Measurements from ENCODE around the gene DENND4A.
"Not testable (repeated sequence)": the region's sequence is repeated elsewhere in the genome, so short reads cannot be mapped to it uniquely, and the experiment has no call there.

DENND4A gene

DNA sequence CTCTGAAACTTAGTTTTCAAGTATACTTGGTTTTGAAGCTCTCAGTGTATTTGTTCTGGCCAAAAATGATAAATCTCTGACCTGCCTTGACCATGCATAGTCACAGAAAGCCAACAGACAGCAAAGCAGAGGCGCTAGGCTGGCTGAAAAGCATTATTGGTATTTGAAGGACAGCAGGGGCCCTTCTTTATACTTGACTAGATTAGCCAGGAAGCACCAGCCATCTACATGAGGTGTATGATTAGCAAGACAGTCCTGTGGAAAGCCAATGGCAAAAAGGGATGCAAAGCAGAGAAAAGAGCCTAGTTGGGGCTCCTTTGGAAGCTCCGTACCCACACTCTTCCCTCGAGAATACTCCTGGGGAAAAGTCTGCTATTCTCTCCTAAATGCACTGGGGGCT lies 162.5 kb downstream of the DENND4A start:
- Histone ChIP-seq H3K4me1 (ENCODE audit: control insufficient read depth in 1 of 2, insufficient read depth in 2 of 2, low read length in 2 of 2) (peaks cover 0 to 3% of the 10 kb centered on the region in 2 donors), H3K27ac (ENCODE audit: low read depth, low read length) (no peak overlapping the region), H3K27me3 (ENCODE audit: control insufficient read depth in 1 of 2, insufficient read depth in 2 of 2, low read length in 2 of 2) (no peaks in the 10 kb centered on the region), H3K9ac (ENCODE audit: low read depth in 1 of 2, low read length in 2 of 2) (no peak overlapping the region), H3K36me3 (ENCODE audit: control insufficient read depth in 1 of 2, insufficient read depth in 2 of 2, low read length in 2 of 2) (peaks cover under 1 to 5% of the 10 kb centered on the region in 2 donors), H3K4me3 (ENCODE audit: low read depth in 1 of 2, low read length in 2 of 2) (no peak overlapping the region), H3K9me3 (ENCODE audit: control insufficient read depth in 1 of 2, low read length in 2 of 2) (no peaks in the 10 kb centered on the region)

DNA sequence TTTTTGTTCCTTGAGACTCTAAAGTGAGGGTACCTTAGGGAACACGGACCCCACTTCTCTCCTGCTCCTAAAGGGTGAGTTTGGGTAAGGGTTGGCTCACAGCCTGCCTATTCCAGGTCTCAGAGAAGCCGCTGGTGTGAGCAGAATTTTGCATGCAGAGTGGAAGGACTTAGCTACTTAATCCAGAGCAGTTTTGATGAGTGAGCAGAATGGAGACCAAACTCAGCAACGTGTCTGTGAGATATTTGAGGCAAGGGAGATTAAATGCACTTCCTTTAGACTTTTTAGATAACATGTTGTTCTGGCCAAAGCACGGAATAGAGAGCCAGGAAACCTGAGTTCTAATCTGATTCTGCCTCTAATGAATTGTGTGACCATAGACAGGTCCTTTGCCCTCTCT lies 165.2 kb downstream of the DENND4A start:
- H3K4me1 ChIP-seq (ENCODE audit: control insufficient read depth in 1 of 2, insufficient read depth in 2 of 2, low read length in 2 of 2), result peaks cover 0 to 3% of the 10 kb centered on the region in 2 donors
- H3K27ac ChIP-seq (ENCODE audit: low read depth, low read length), result no peak overlapping the region
- peaks cover 5 to 8% of the 10 kb centered on the region in 2 donors for H3K36me3 ChIP-seq (ENCODE audit: control insufficient read depth in 1 of 2, insufficient read depth in 2 of 2, low read length in 2 of 2)
- H3K9me3 ChIP-seq (ENCODE audit: control insufficient read depth in 1 of 2, low read length in 2 of 2), result no peaks in the 10 kb centered on the region
- no peaks in the 10 kb centered on the region for H3K27me3 ChIP-seq (ENCODE audit: control insufficient read depth in 1 of 2, insufficient read depth in 2 of 2, low read length in 2 of 2)
- no peak overlapping the region for H3K9ac ChIP-seq (ENCODE audit: low read depth in 1 of 2, low read length in 2 of 2)
- no peak overlapping the region for H3K4me3 ChIP-seq (ENCODE audit: low read depth in 1 of 2, low read length in 2 of 2)

DNA sequence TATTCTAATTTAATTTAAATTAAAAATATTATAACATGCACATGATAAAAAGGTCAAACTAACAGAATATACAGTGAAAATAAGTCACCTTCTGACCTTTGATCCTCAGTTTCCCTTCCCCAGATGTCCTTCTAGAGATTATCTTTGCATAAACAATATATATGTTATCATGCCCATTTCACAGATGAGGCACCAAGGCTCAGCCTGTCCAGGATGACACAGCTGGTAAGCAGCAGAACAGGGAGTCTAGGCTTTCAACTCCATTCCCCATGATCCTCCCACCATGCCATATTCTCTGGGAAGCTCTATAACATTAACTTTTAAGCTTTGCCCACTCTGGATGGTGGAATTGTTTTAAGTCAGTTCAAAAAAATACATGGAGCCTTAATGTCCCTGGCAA lies 169.0 kb downstream of the DENND4A start:
- Histone ChIP-seq H3K36me3 (ENCODE audit: control insufficient read depth in 1 of 2, insufficient read depth in 2 of 2, low read length in 2 of 2) (peaks cover 0 to 8% of the 10 kb centered on the region in 2 donors), H3K27ac (ENCODE audit: low read depth, low read length) (no peak overlapping the region), H3K4me3 (ENCODE audit: low read depth in 1 of 2, low read length in 2 of 2) (no peak overlapping the region), H3K9ac (ENCODE audit: low read depth in 1 of 2, low read length in 2 of 2) (no peak overlapping the region), H3K9me3 (ENCODE audit: control insufficient read depth in 1 of 2, low read length in 2 of 2) (no peaks in the 10 kb centered on the region), H3K27me3 (ENCODE audit: control insufficient read depth in 1 of 2, insufficient read depth in 2 of 2, low read length in 2 of 2) (no peaks in the 10 kb centered on the region), H3K4me1 (ENCODE audit: control insufficient read depth in 1 of 2, insufficient read depth in 2 of 2, low read length in 2 of 2) (no peaks in the 10 kb centered on the region)

DNA sequence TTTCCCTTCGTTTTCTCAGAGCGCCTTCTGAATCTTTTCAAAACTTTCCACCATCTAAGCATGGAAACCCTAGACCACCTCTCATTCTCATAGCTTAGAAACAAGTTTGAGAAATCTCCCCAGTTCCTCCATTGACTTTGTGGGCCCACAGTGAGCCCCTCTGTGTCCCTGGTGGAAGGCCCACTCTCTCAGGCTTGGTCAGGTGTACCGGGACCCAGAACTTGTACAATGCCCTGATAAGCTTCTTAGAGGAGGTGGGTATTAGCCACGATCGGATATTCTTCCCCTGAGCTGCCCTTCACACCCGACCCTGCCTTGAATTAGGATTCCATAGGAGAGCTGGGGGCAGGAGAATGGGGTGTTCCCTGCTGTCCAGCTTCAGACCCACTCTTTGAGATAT lies 170.5 kb downstream of the DENND4A start, which contains the start of gene SLC24A1:
TSS of gene SLC24A1 (plus strand) at position 301 of the 400 bp plus-strand sequence. CDS start 2,143 bp downstream, outside the sequence.
- H3K9me3 ChIP-seq (ENCODE audit: control insufficient read depth in 1 of 2, low read length in 2 of 2), result no peaks in the 10 kb centered on the region
- H3K4me1 ChIP-seq (ENCODE audit: control insufficient read depth in 1 of 2, insufficient read depth in 2 of 2, low read length in 2 of 2), result no peaks in the 10 kb centered on the region
- H3K27ac ChIP-seq (ENCODE audit: low read depth, low read length), result no peak within 1 kb of the TSS
- H3K4me3 ChIP-seq (ENCODE audit: low read depth in 1 of 2, low read length in 2 of 2), result no peak within 1 kb of the TSS
- H3K9ac ChIP-seq (ENCODE audit: low read depth in 1 of 2, low read length in 2 of 2), result no peak within 1 kb of the TSS
- H3K36me3 ChIP-seq (ENCODE audit: control insufficient read depth in 1 of 2, insufficient read depth in 2 of 2, low read length in 2 of 2), result peaks cover 0 to 8% of the 10 kb centered on the region in 2 donors
- H3K27me3 ChIP-seq (ENCODE audit: control insufficient read depth in 1 of 2, insufficient read depth in 2 of 2, low read length in 2 of 2), result no peaks in the 10 kb centered on the region

DNA sequence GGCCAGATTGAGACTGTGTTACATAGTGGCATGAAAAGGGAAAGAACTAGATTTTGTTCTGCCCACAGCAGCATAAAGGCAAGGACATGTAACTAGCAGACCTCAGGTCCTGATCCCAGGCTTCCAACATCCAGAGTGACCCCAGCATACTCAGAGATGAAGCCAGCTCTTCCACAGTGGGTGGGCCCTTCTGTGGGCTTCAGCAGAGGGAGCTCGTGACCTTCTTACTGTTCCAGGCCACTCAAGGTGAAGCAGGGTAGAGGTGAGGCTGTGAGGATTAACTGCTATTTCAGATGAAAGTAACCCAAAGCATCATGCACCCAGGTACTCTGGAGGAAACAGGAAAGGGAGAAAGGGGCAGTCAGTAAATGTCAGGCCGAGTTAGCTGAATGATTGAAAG lies 171.3 kb downstream of the DENND4A start:
- Histone ChIP-seq H3K27me3 (ENCODE audit: control insufficient read depth in 1 of 2, insufficient read depth in 2 of 2, low read length in 2 of 2) (no peaks in the 10 kb centered on the region), H3K4me3 (ENCODE audit: low read depth in 1 of 2, low read length in 2 of 2) (no peak overlapping the region), H3K4me1 (ENCODE audit: control insufficient read depth in 1 of 2, insufficient read depth in 2 of 2, low read length in 2 of 2) (no peaks in the 10 kb centered on the region), H3K9ac (ENCODE audit: low read depth in 1 of 2, low read length in 2 of 2) (no peak overlapping the region), H3K27ac (ENCODE audit: low read depth, low read length) (no peak overlapping the region), H3K9me3 (ENCODE audit: control insufficient read depth in 1 of 2, low read length in 2 of 2) (no peaks in the 10 kb centered on the region), H3K36me3 (ENCODE audit: control insufficient read depth in 1 of 2, insufficient read depth in 2 of 2, low read length in 2 of 2) (peaks cover 0 to 8% of the 10 kb centered on the region in 2 donors)

DNA sequence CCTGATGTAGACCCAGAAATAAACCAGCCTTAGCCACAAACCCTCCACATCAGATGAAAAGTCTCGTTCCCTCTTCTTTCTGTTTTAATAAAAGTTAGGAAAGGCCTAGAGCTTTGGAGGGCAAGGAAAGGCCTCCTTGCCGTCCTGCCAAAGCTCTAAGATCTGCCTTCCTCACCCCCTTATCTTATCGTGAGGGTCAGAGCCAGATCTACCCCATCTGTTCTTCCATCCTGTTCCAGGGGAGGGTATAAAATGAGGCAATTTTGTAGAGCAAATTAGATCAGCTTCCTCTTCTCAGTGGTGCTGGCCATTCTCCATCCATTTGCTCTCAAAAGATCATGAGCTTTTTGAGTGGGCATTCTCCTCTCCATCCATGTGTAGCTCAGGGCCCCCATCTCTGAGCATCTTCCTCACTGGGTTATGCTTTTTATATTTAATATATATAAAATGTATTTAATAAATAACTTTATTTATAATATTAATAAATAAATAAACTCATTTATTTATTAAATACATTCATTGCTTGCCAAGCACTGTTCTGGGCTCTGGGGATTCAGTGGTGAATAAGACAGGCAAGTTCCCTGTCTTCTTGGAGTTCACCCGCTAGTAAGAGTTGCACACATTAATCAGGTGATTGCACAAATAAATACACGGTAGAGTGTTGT lies 172.3 kb downstream of the DENND4A start:
- H3K4me3 ChIP-seq (ENCODE audit: low read depth in 1 of 2, low read length in 2 of 2), result no peak overlapping the region
- H3K27ac ChIP-seq (ENCODE audit: low read depth, low read length), result no peak overlapping the region
- H3K9ac ChIP-seq (ENCODE audit: low read depth in 1 of 2, low read length in 2 of 2), result no peak overlapping the region
- no peaks in the 10 kb centered on the region for H3K4me1 ChIP-seq (ENCODE audit: control insufficient read depth in 1 of 2, insufficient read depth in 2 of 2, low read length in 2 of 2)
- peaks cover 0 to 8% of the 10 kb centered on the region in 2 donors for H3K36me3 ChIP-seq (ENCODE audit: control insufficient read depth in 1 of 2, insufficient read depth in 2 of 2, low read length in 2 of 2)
- H3K9me3 ChIP-seq (ENCODE audit: control insufficient read depth in 1 of 2, low read length in 2 of 2), result no peaks in the 10 kb centered on the region
- H3K27me3 ChIP-seq (ENCODE audit: control insufficient read depth in 1 of 2, insufficient read depth in 2 of 2, low read length in 2 of 2), result no peaks in the 10 kb centered on the region

DNA sequence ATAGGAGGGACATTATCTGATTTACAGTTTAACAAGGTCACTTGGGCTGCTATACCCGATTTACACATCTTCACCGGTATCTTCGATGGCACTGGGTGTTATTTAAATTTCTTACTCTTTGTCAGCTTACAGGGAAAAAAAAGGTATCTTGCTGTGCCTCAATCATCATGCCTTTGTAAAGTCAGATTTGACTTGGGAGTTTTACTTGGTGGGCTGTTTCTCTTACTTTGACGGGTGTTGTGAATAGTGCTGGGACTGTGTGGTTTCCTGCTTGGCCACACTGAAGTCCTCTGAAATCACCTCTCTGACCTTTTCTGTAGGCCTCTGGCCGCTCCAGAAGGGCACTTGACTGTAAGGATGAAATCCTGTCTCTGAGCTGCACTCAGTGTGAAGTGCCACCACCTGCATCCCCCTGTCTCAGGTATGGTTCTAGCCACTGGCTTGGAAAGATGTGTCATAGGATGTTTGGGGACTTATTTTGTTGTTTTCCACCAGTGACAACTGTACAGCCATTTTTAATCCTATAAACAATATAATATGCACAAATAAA lies 173.5 kb downstream of the DENND4A start:
- H3K27ac ChIP-seq (ENCODE audit: low read depth, low read length), result no peak overlapping the region
- H3K27me3 ChIP-seq (ENCODE audit: control insufficient read depth in 1 of 2, insufficient read depth in 2 of 2, low read length in 2 of 2), result no peaks in the 10 kb centered on the region
- no peaks in the 10 kb centered on the region for H3K4me1 ChIP-seq (ENCODE audit: control insufficient read depth in 1 of 2, insufficient read depth in 2 of 2, low read length in 2 of 2)
- no peak overlapping the region for H3K4me3 ChIP-seq (ENCODE audit: low read depth in 1 of 2, low read length in 2 of 2)
- H3K9me3 ChIP-seq (ENCODE audit: control insufficient read depth in 1 of 2, low read length in 2 of 2), result no peaks in the 10 kb centered on the region
- no peaks in the 10 kb centered on the region for H3K36me3 ChIP-seq (ENCODE audit: control insufficient read depth in 1 of 2, insufficient read depth in 2 of 2, low read length in 2 of 2)
- no peak overlapping the region for H3K9ac ChIP-seq (ENCODE audit: low read depth in 1 of 2, low read length in 2 of 2)

DNA sequence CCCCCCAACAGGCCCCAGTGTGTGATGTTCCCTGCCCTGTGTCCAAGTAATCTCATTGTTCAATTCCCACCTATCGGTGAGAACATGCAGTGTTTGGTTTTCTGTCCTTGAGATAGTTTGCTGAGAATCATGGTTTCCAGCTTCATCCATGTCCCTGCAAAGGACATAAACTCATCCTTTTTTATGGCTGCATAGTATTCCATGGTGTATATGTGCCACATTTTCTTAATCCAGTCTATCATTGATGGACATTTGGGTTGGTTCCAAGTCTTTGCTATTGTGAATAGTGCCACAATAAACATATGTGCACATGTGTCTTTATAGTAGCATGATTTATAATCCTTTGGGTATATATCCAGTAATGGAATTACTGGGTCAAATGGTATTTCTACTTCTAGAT lies 176.2 kb downstream of the DENND4A start:
- not testable (repeated sequence) for H3K9me3 ChIP-seq (ENCODE audit: control insufficient read depth in 1 of 2, low read length in 2 of 2); H3K27ac ChIP-seq (ENCODE audit: low read depth, low read length); H3K36me3 ChIP-seq (ENCODE audit: control insufficient read depth in 1 of 2, insufficient read depth in 2 of 2, low read length in 2 of 2); H3K4me3 ChIP-seq (ENCODE audit: low read depth in 1 of 2, low read length in 2 of 2); H3K27me3 ChIP-seq (ENCODE audit: control insufficient read depth in 1 of 2, insufficient read depth in 2 of 2, low read length in 2 of 2); H3K9ac ChIP-seq (ENCODE audit: low read depth in 1 of 2, low read length in 2 of 2)
- peaks cover 10 to 14% of the 10 kb centered on the region in 2 donors for H3K4me1 ChIP-seq (ENCODE audit: control insufficient read depth in 1 of 2, insufficient read depth in 2 of 2, low read length in 2 of 2)

DNA sequence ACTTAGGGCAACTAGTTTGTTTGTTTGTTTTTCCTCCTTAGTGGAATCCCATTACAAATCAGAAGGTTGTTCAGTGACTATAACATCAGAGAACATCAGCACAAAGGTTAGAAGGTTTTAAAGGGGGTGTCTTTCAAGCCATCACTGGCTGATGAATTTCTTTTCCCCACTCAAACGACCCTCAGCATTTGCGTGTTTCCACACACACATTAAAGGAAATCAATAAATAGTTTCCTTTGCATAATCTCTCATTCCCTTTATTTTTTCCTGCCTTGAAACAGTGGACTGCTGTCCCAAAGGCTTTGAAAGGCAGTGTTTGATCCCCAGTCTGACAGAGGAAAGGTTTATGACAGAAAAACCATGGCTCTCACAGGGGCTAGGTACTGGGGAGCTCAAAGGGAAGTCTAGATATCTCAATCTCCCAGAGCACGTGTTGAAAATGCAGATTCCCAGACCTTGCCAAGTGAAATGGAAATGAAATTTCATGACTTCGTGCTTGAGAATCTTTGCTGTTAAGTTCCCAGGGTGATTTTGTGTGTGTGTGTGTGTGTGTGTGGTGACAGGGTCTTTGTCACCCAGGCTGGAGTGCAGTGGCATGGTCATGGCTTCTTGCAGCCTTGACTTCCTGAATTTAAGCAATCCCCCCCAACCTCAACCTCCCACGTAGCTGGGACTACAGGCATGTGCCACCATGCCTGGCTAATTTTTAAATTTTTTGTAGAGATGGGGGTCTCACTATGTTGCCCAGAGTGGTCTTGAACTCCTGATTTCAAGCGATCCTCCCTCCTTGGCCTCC lies 178.9 kb downstream of the DENND4A start:
- Histone ChIP-seq H3K27me3 (ENCODE audit: control insufficient read depth in 1 of 2, insufficient read depth in 2 of 2, low read length in 2 of 2) (no peaks in the 10 kb centered on the region), H3K9me3 (ENCODE audit: control insufficient read depth in 1 of 2, low read length in 2 of 2) (no peaks in the 10 kb centered on the region), H3K9ac (ENCODE audit: low read depth in 1 of 2, low read length in 2 of 2) (no peak overlapping the region), H3K36me3 (ENCODE audit: control insufficient read depth in 1 of 2, insufficient read depth in 2 of 2, low read length in 2 of 2) (no peaks in the 10 kb centered on the region), H3K4me1 (ENCODE audit: control insufficient read depth in 1 of 2, insufficient read depth in 2 of 2, low read length in 2 of 2) (peaks cover 20 to 24% of the 10 kb centered on the region in 2 donors), H3K27ac (ENCODE audit: low read depth, low read length) (no peak overlapping the region), H3K4me3 (ENCODE audit: low read depth in 1 of 2, low read length in 2 of 2) (no peak overlapping the region)

DNA sequence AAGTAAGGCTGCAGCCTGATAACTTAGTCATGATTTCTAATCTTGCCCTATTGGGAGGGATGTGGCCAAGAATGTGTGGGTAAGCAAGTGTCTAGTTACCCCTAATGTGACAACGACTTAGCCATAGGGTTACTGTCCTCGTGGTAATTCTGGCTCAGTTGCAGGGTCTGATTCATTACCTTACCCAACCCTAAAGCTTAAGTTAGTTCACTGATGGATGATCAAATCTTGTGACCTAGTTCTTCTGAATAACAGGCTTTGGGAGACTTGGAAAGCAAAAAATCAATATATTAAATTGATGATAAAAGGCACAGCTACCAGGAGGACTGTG lies 179.5 kb downstream of the DENND4A start:
- H3K4me3 ChIP-seq (ENCODE audit: low read depth in 1 of 2, low read length in 2 of 2), result no peak overlapping the region
- H3K9me3 ChIP-seq (ENCODE audit: control insufficient read depth in 1 of 2, low read length in 2 of 2), result no peaks in the 10 kb centered on the region
- H3K27me3 ChIP-seq (ENCODE audit: control insufficient read depth in 1 of 2, insufficient read depth in 2 of 2, low read length in 2 of 2), result no peaks in the 10 kb centered on the region
- no peaks in the 10 kb centered on the region for H3K36me3 ChIP-seq (ENCODE audit: control insufficient read depth in 1 of 2, insufficient read depth in 2 of 2, low read length in 2 of 2)
- no peak overlapping the region for H3K9ac ChIP-seq (ENCODE audit: low read depth in 1 of 2, low read length in 2 of 2)
- no peak overlapping the region for H3K27ac ChIP-seq (ENCODE audit: low read depth, low read length)
- H3K4me1 ChIP-seq (ENCODE audit: control insufficient read depth in 1 of 2, insufficient read depth in 2 of 2, low read length in 2 of 2), result peaks cover 20 to 24% of the 10 kb centered on the region in 2 donors
